ENCODE results near the gene DNAH14. TPM values are rescaled to one million over a fixed set of nuclear protein-coding genes. Genes with fewer than 3 reads are reported as not detected.
A peak's percentile ranks its signal among the peaks of the same experiment; 100 is the strongest.
"Not testable (repeated sequence)": the region's sequence is repeated elsewhere in the genome, so short reads cannot be mapped to it uniquely, and the experiment has no call there.

The DNAH14 gene
- total RNA-seq, 1 experiment from 2014 or later, result 57.3 TPM

GRCh38 chr1:224998185-224998584, 68.7 kb downstream of the DNAH14 start:
- intact Hi-C loops (cut with micrococcal nuclease; ENCODE audit: unreplicated experiment), result no loop called here
- Mint-ChIP-seq H3K4me3 (ENCODE audit: unreplicated experiment) (no peak overlapping the region), H3K27me3 (ENCODE audit: insufficient read depth, unreplicated experiment) (no peaks in the 10 kb centered on the region), H3K36me3 (ENCODE audit: insufficient read depth, unreplicated experiment) (peaks cover 9% of the 10 kb centered on the region), H3K9me3 (ENCODE audit: unreplicated experiment) (peaks cover 33% of the 10 kb centered on the region), H3K4me1 (ENCODE audit: low read depth, unreplicated experiment) (no peaks in the 10 kb centered on the region), H3K27ac (ENCODE audit: unreplicated experiment) (peak overlapping the region; percentile 55)
- no peaks in the 10 kb centered on the region for H3K36me3 ChIP-seq (ENCODE audit: control insufficient read depth, insufficient read depth, low read length)
- no peak for DNase-seq
- no peaks in the 10 kb centered on the region for H3K27me3 ChIP-seq (replicated peaks; ENCODE audit: control insufficient read depth, insufficient read depth, low read length)
- BruUV-seq (replicated peaks), result no TSS peak
- no peaks in the 10 kb centered on the region for H3K4me1 ChIP-seq
- H3K4me3 ChIP-seq (ENCODE audit: low read depth, low read length), result no peak overlapping the region
- TF ChIP-seq, protein P1, sequence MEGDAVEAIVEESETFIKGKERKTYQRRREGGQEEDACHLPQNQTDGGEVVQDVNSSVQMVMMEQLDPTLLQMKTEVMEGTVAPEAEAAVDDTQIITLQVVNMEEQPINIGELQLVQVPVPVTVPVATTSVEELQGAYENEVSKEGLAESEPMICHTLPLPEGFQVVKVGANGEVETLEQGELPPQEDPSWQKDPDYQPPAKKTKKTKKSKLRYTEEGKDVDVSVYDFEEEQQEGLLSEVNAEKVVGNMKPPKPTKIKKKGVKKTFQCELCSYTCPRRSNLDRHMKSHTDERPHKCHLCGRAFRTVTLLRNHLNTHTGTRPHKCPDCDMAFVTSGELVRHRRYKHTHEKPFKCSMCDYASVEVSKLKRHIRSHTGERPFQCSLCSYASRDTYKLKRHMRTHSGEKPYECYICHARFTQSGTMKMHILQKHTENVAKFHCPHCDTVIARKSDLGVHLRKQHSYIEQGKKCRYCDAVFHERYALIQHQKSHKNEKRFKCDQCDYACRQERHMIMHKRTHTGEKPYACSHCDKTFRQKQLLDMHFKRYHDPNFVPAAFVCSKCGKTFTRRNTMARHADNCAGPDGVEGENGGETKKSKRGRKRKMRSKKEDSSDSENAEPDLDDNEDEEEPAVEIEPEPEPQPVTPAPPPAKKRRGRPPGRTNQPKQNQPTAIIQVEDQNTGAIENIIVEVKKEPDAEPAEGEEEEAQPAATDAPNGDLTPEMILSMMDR (IDR thresholded peaks at IDR 0.05; ENCODE audit: insufficient read depth in 1 of 2, low read depth in 1 of 2, low read length in 1 of 2, severe bottlenecking in 1 of 2, unreplicated experiment in 1 of 2), result no peak
- ChIA-PET POLR2A (no interaction called here), CTCF (no interaction called here)
- H3K9me3 ChIP-seq, result no peaks in the 10 kb centered on the region

- Histone ChIP-seq H3K27me3 (replicated peaks; ENCODE audit: control insufficient read depth, insufficient read depth, low read length) (no peaks in the 10 kb centered on the region), H3K36me3 (ENCODE audit: control insufficient read depth, insufficient read depth, low read length) (no peaks in the 10 kb centered on the region), H3K9me3 (0 out of 2 replicates have a peak, but pooled peaks cover 4% of the 10 kb centered on the region), H3K4me1 (no peaks in the 10 kb centered on the region), H3K4me3 (ENCODE audit: low read depth, low read length) (no peak overlapping the region)
- no peak for DNase-seq
- Mint-ChIP-seq H3K27ac (ENCODE audit: unreplicated experiment) (no peak overlapping the region), H3K27me3 (ENCODE audit: insufficient read depth, unreplicated experiment) (no peaks in the 10 kb centered on the region), H3K36me3 (ENCODE audit: insufficient read depth, unreplicated experiment) (peaks cover 14% of the 10 kb centered on the region), H3K4me3 (ENCODE audit: unreplicated experiment) (no peak overlapping the region), H3K9me3 (ENCODE audit: unreplicated experiment) (peaks cover 14% of the 10 kb centered on the region), H3K4me1 (ENCODE audit: low read depth, unreplicated experiment) (no peaks in the 10 kb centered on the region)
- ChIA-PET CTCF (no interaction called here), POLR2A (no interaction called here)
- no TSS peak for BruUV-seq (replicated peaks)
- TF ChIP-seq, protein P1 (IDR thresholded peaks at IDR 0.05; ENCODE audit: insufficient read depth in 1 of 2, low read depth in 1 of 2, low read length in 1 of 2, severe bottlenecking in 1 of 2, unreplicated experiment in 1 of 2), result peak; percentile 26 to 31
- intact Hi-C loops (cut with micrococcal nuclease; ENCODE audit: unreplicated experiment), result no loop called here
Measured at GRCh38 chr1:225004396-225004795, 74.9 kb downstream of the DNAH14 start.

- H3K27me3 Mint-ChIP-seq (ENCODE audit: insufficient read depth, unreplicated experiment); H3K4me3 ChIP-seq (ENCODE audit: low read depth, low read length); H3K36me3 Mint-ChIP-seq (ENCODE audit: insufficient read depth, unreplicated experiment); H3K4me1 ChIP-seq; H3K27ac Mint-ChIP-seq (ENCODE audit: unreplicated experiment); H3K4me3 Mint-ChIP-seq (ENCODE audit: unreplicated experiment); H3K9me3 Mint-ChIP-seq (ENCODE audit: unreplicated experiment); CTCF ChIA-PET; BruUV-seq (replicated peaks); H3K9me3 ChIP-seq; intact Hi-C loops (cut with micrococcal nuclease; ENCODE audit: unreplicated experiment); DNase-seq; H3K4me1 Mint-ChIP-seq (ENCODE audit: low read depth, unreplicated experiment); H3K27me3 ChIP-seq (replicated peaks; ENCODE audit: control insufficient read depth, insufficient read depth, low read length); H3K36me3 ChIP-seq (ENCODE audit: control insufficient read depth, insufficient read depth, low read length); POLR2A ChIA-PET: not testable (repeated sequence)
Measured at GRCh38 chr1:225006352-225006751, 76.9 kb downstream of the DNAH14 start.

GRCh38 chr1:225008050-225008449, 78.6 kb downstream of the DNAH14 start:
- H3K36me3 Mint-ChIP-seq (ENCODE audit: insufficient read depth, unreplicated experiment); H3K4me1 Mint-ChIP-seq (ENCODE audit: low read depth, unreplicated experiment); intact Hi-C loops (cut with micrococcal nuclease; ENCODE audit: unreplicated experiment); H3K27me3 Mint-ChIP-seq (ENCODE audit: insufficient read depth, unreplicated experiment); H3K4me1 ChIP-seq; H3K9me3 ChIP-seq; DNase-seq; H3K36me3 ChIP-seq (ENCODE audit: control insufficient read depth, insufficient read depth, low read length); H3K9me3 Mint-ChIP-seq (ENCODE audit: unreplicated experiment); H3K27me3 ChIP-seq (replicated peaks; ENCODE audit: control insufficient read depth, insufficient read depth, low read length); BruUV-seq (replicated peaks); POLR2A ChIA-PET; H3K4me3 Mint-ChIP-seq (ENCODE audit: unreplicated experiment); CTCF ChIA-PET; H3K27ac Mint-ChIP-seq (ENCODE audit: unreplicated experiment); H3K4me3 ChIP-seq (ENCODE audit: low read depth, low read length): not testable (repeated sequence)

All from Caco-2 (cell line).